SK-N-SH (cell line): Measurements from ENCODE around the gene NR2E3. TPM values are rescaled to one million over a fixed set of nuclear protein-coding genes. Genes with fewer than 3 reads are reported as not detected.

ENCODE experiments used
- CTCF ChIA-PET: fragments of 300-600, 350-600 bp; formaldehyde crosslinking; extraction: SDS; loops from one replicate; lab custom pipeline; 2021; lab: Yijun Ruan, JAX
- POLR2A ChIA-PET: fragments of 350-600 bp; sonication (Branson Sonifier 250); formaldehyde crosslinking; extraction: SDS; loops from one replicate; lab custom pipeline; 2020; ENCODE audit warnings: antibody characterized with exemption, inconsistent platforms; lab: Yijun Ruan, JAX
- DNase-seq: peaks from one replicate; pipeline ENCODE4 v3.0.0; 2012
- H2AFZ ChIP-seq: fragments of 200-600 bp; sonication (generic); 2 replicates; pipeline ENCODE4 v1.8.1; 2016; ENCODE audit warnings: antibody characterized with exemption, mild to moderate bottlenecking, low read depth
- H3F3A ChIP-seq: fragments of 200-600 bp; sonication (generic); replicated peaks from 2 replicates; pipeline ENCODE3; 2016; ENCODE audit warnings: antibody characterized with exemption, mild to moderate bottlenecking; ENCODE audit not compliant: insufficient read depth
- H3K27ac ChIP-seq, 2 experiments: fragments of 200-500 bp in 1 of 2; fragments of 200-600 bp in 1 of 2; sonication (Bioruptor generic) in 1 of 2; sonication (generic), shearing (Covaris generic) in 1 of 2; 2 replicates each; pipeline versions ENCODE4 v1.5.1 to v1.6.1; 2014 to 2016; ENCODE audit warnings: low read depth in 2 of 2, inconsistent platforms in 1 of 2, low read length in 1 of 2, mild to moderate bottlenecking in 1 of 2, mixed read lengths in 1 of 2
- H3K27me3 ChIP-seq: fragments of 200-600 bp; sonication (generic), shearing (Covaris generic); 2 replicates; pipeline ENCODE4 v1.6.1; 2016; ENCODE audit warnings: mixed run types; ENCODE audit not compliant: insufficient read depth
- H3K36me3 ChIP-seq, 2 experiments: fragments of 200-500 bp in 1 of 2; fragments of 200-600 bp in 1 of 2; sonication (Bioruptor generic) in 1 of 2; sonication (generic) in 1 of 2; replicated peaks in 1 of 2; 2 replicates each; pipeline versions ENCODE3 to v1.5.1; 2014 to 2016; ENCODE audit warnings: low read length in 1 of 2, mild to moderate bottlenecking in 1 of 2; ENCODE audit not compliant: insufficient read depth in 2 of 2, control insufficient read depth in 1 of 2
- H3K4me1 ChIP-seq, 2 experiments: fragments of 200-500 bp in 1 of 2; fragments of 200-600 bp in 1 of 2; sonication (Bioruptor generic) in 1 of 2; sonication (generic), shearing (Covaris generic) in 1 of 2; 2 replicates each; pipeline versions ENCODE4 v1.5.1 to v1.6.1; 2014 to 2016; ENCODE audit warnings: low read depth in 1 of 2, low read length in 1 of 2, mixed run types in 1 of 2; ENCODE audit not compliant: insufficient read depth in 2 of 2, control insufficient read depth in 1 of 2
- H3K4me2 ChIP-seq: fragments of 200-600 bp; sonication (generic), shearing (Covaris generic); 2 replicates; pipeline ENCODE4 v1.6.1; 2017; ENCODE audit warnings: mixed run types
- H3K4me3 ChIP-seq, 2 experiments: fragments of 200-500 bp in 1 of 2; fragments of 200-600 bp in 1 of 2; sonication (Bioruptor generic) in 1 of 2; sonication (generic), shearing (Covaris generic) in 1 of 2; 2 replicates each; pipeline versions ENCODE4 v1.5.1 to v1.8.1; 2014 to 2016; ENCODE audit warnings: low read depth in 2 of 2, inconsistent platforms in 1 of 2, low read length in 1 of 2, mild to moderate bottlenecking in 1 of 2, mixed read lengths in 1 of 2, moderate library complexity in 1 of 2
- H3K79me2 ChIP-seq: fragments of 200-600 bp; sonication (generic); 2 replicates; pipeline ENCODE4 v1.8.1; 2017; ENCODE audit warnings: mild to moderate bottlenecking; ENCODE audit not compliant: insufficient read depth
- H3K9ac ChIP-seq: fragments of 200-600 bp; sonication (generic); 2 replicates; pipeline ENCODE4 v1.6.1; 2017; ENCODE audit warnings: mixed run types
- H3K9me2 ChIP-seq: fragments of 200-600 bp; sonication (generic); 2 replicates; pipeline ENCODE4 v1.6.1; 2017; ENCODE audit warnings: mixed run types
- H3K9me3 ChIP-seq: fragments of 200-600 bp; sonication (generic); 2 replicates; pipeline ENCODE4 v1.6.1; 2017; ENCODE audit warnings: mixed run types, mild to moderate bottlenecking, moderate library complexity
- H4K20me1 ChIP-seq: fragments of 200-600 bp; sonication (generic); 2 replicates; pipeline ENCODE4 v1.6.1; 2017; ENCODE audit warnings: mild to moderate bottlenecking, mixed run types; ENCODE audit not compliant: insufficient read depth
- MAX ChIP-seq: IDR thresholded peaks from 2 replicates; pipeline ENCODE4 v1.4.0; 2012; ENCODE audit warnings: low read depth
- MXI1 ChIP-seq: IDR thresholded peaks from 2 replicates; pipeline ENCODE4 v1.6.1; 2012; ENCODE audit warnings: mild to moderate bottlenecking, low read depth, low read length, improper control_type of control experiment
- NFIC ChIP-seq: IDR thresholded peaks from 2 replicates; pipeline ENCODE4 v1.4.0; 2012; ENCODE audit warnings: borderline replicate concordance
- PBX3 ChIP-seq: IDR thresholded peaks from 2 replicates; pipeline ENCODE4; 2012
- RCOR1 ChIP-seq: fragments of 150-350 bp; IDR thresholded peaks from 2 replicates; pipeline ENCODE4 v1.6.1; 2017; ENCODE audit warnings: antibody characterized with exemption, low read length
- SMC3 ChIP-seq: IDR thresholded peaks from 2 replicates; pipeline ENCODE4 v1.6.1; 2012; ENCODE audit warnings: low read depth, low read length, improper control_type of control experiment
- TAF1 ChIP-seq: IDR thresholded peaks from 2 replicates; pipeline ENCODE4 v1.6.1; 2012; ENCODE audit warnings: low read depth, mild to moderate bottlenecking, low read length, moderate library complexity, borderline replicate concordance
- TCF12 ChIP-seq: IDR thresholded peaks from 2 replicates; pipeline ENCODE4 v1.4.0; 2012
- YY1 ChIP-seq: IDR thresholded peaks from 2 replicates; pipeline ENCODE4 v1.4.0; 2012; ENCODE audit warnings: low read depth, mild to moderate bottlenecking
- ZBTB33 ChIP-seq: IDR thresholded peaks from 2 replicates; pipeline ENCODE4 v1.4.0; 2012; ENCODE audit warnings: low read depth, borderline replicate concordance
- WGBS: methylation state at CpG from one replicate; pipeline ENCODE4 v1.1.6; 2017; ENCODE audit warnings: low lambda C conversion rate; 5-methylcytosine and 5-hydroxymethylcytosine counted together
- polyA plus RNA-seq, 3 experiments: library from polyadenylated mRNA; depleted of rRNA; stranded (reverse); fragments of >200 nt; gene quantifications; 2 replicates each; pipeline ENCODE4 v1.2.3, GENCODE V29; 2012

NR2E3 gene
- polyA plus RNA-seq, 1 of the 3 experiments (the other 2 are of a cell fraction): 0.18 TPM

GRCh38 chr15:71768184-71768583 lies 42.2 kb upstream of the NR2E3 start:
- Histone ChIP-seq H3K9ac (no peak overlapping the region), H3K27ac (no peak overlapping the region), H3K79me2 (no peaks in the 10 kb centered on the region), H3K9me3 (no peaks in the 10 kb centered on the region), H3K9me2 (no peaks in the 10 kb centered on the region), H3K4me1 (no peaks in the 10 kb centered on the region), H3K36me3 (peaks cover 6 to 23% of the 10 kb centered on the region in 2 experiments), H2AFZ (no peak overlapping the region), H3K4me3 (no peak overlapping the region), H3F3A (no peaks in the 10 kb centered on the region), H3K27me3 (no peaks in the 10 kb centered on the region), H4K20me1 (no peaks in the 10 kb centered on the region), H3K4me2 (no peak overlapping the region)
- CTCF ChIA-PET: no interaction called here
- POLR2A ChIA-PET: no interaction called here
- 87% methylated on average over 5 of the region's 5 CpGs for WGBS
- no peak for DNase-seq
- TF ChIP-seq PBX3: no peak
- no peak for TF ChIP-seq MAX
- no peak for TF ChIP-seq NFIC
- no peak for TF ChIP-seq RCOR1
- no peak for TF ChIP-seq ZBTB33
- no peak for TF ChIP-seq SMC3
- no peak for TF ChIP-seq TCF12
- no peak for TF ChIP-seq MXI1
- TF ChIP-seq YY1: no peak
- TF ChIP-seq TAF1: no peak

- Histone ChIP-seq H3K79me2 (no peaks in the 10 kb centered on the region), H3K27me3 (no peaks in the 10 kb centered on the region), H3F3A (peaks cover 4% of the 10 kb centered on the region), H3K4me2 (no peak overlapping the region), H3K9me3 (no peaks in the 10 kb centered on the region), H3K4me3 (no peak overlapping the region), H3K9me2 (no peaks in the 10 kb centered on the region), H3K36me3 (peaks cover 0 to 20% of the 10 kb centered on the region in 2 experiments), H2AFZ (no peak overlapping the region), H4K20me1 (no peaks in the 10 kb centered on the region), H3K27ac (no peak overlapping the region), H3K4me1 (no peaks in the 10 kb centered on the region), H3K9ac (no peak overlapping the region)
- POLR2A ChIA-PET: no interaction called here
- DNase-seq: no peak
- CTCF ChIA-PET: interaction anchor here (0.6 to 1.4 kb wide), 4 partner anchors 28 to 382 kb away, joined by 3 to 8 read pairs (median 3); no protein-coding TSS in a partner anchor
- TF ChIP-seq TCF12 (peak; percentile 36; the same call in 1 of the 2 replicates), MAX (no peak)
- 71% methylated on average over 1 of the region's 1 CpG for whole genome bisulfite sequencing
These were observed 37.0 kb upstream of the NR2E3 start for GRCh38 chr15:71773206-71773859.
